ENCODE data around the gene DPP6. TPM values are rescaled to one million over a fixed set of nuclear protein-coding genes. Genes with fewer than 3 reads are reported as not detected.

Gene DPP6
- total RNA-seq, 2 experiments from 2014 or later = not detected

GRCh38 chr7:154913638-154914307, 861.6 kb downstream of the DPP6 start:
- Histone ChIP-seq H3K79me2 (ENCODE audit: insufficient read depth, low read depth, low read length) (no peaks in the 10 kb centered on the region), H3K4me1 (ENCODE audit: insufficient read depth, low read length, poor library complexity, severe bottlenecking) (no peaks in the 10 kb centered on the region), H3K27ac (ENCODE audit: low read depth, low read length, poor library complexity, severe bottlenecking) (no peak overlapping the region), H2AFZ (ENCODE audit: low read length) (no peak overlapping the region), H3K4me3 (ENCODE audit: low read depth, low read length, poor library complexity, severe bottlenecking) (no peak overlapping the region), H3K36me3 (ENCODE audit: insufficient read depth, low read length) (no peaks in the 10 kb centered on the region), H3K9me3 (ENCODE audit: low read length) (no peaks in the 10 kb centered on the region), H3K4me2 (ENCODE audit: low read length) (no peak overlapping the region), H4K20me1 (ENCODE audit: insufficient read depth, low read length) (no peaks in the 10 kb centered on the region), H3K9me2 (ENCODE audit: insufficient read depth, low read length) (no peaks in the 10 kb centered on the region)
- BruUV-seq (replicated peaks) = no TSS peak
- peak; percentile 67 for DNase-seq (ENCODE audit: low spot score)
- intact Hi-C loops (cut with micrococcal nuclease; ENCODE audit: unreplicated experiment) = loop anchor here (1.0 kb wide), 2 partner anchors 81 to 432 kb away; no protein-coding TSS in a partner anchor
- ChIA-PET POLR2A (no interaction called here), CTCF (ENCODE audit: unreplicated experiment) (interaction anchor here (0.6 kb wide), 1 partner anchor 66 kb away, joined by 5 read pairs; no protein-coding TSS in a partner anchor)
- TF ChIP-seq EZH2phosphoT487 (IDR thresholded peaks at IDR 0.05; ENCODE audit: borderline replicate concordance, low read depth, low read length) = no peak
- TF ChIP-seq CTCF (conservative IDR thresholded peaks at IDR 0.05; ENCODE audit: low read length) = peak; percentile 85

GRCh38 chr7:154914308-154914995, 862.3 kb downstream of the DPP6 start:
- Histone ChIP-seq H4K20me1 (ENCODE audit: insufficient read depth, low read length) (no peaks in the 10 kb centered on the region), H3K4me1 (ENCODE audit: insufficient read depth, low read length, poor library complexity, severe bottlenecking) (no peaks in the 10 kb centered on the region), H3K27ac (ENCODE audit: low read depth, low read length, poor library complexity, severe bottlenecking) (no peak overlapping the region), H3K79me2 (ENCODE audit: insufficient read depth, low read depth, low read length) (no peaks in the 10 kb centered on the region), H2AFZ (ENCODE audit: low read length) (no peak overlapping the region), H3K4me3 (ENCODE audit: low read depth, low read length, poor library complexity, severe bottlenecking) (no peak overlapping the region), H3K9me2 (ENCODE audit: insufficient read depth, low read length) (no peaks in the 10 kb centered on the region), H3K4me2 (ENCODE audit: low read length) (no peak overlapping the region), H3K36me3 (ENCODE audit: insufficient read depth, low read length) (no peaks in the 10 kb centered on the region), H3K9me3 (ENCODE audit: low read length) (no peaks in the 10 kb centered on the region)
- intact Hi-C loops (cut with micrococcal nuclease; ENCODE audit: unreplicated experiment) = no loop called here
- no peak for DNase-seq (ENCODE audit: low spot score)
- ChIA-PET CTCF (ENCODE audit: unreplicated experiment) (interaction anchor here (0.7 kb wide), 1 partner anchor 39 kb away, joined by 4 read pairs; no protein-coding TSS in a partner anchor), POLR2A (interaction anchor here (0.6 kb wide), 1 partner anchor 181 kb away, joined by 3 read pairs; no protein-coding TSS in a partner anchor)
- TF ChIP-seq CTCF (conservative IDR thresholded peaks at IDR 0.05; ENCODE audit: low read length) (no peak), EZH2phosphoT487 (IDR thresholded peaks at IDR 0.05; ENCODE audit: borderline replicate concordance, low read depth, low read length) (no peak)
- BruUV-seq (replicated peaks) = no TSS peak
